GM19043 (cell line): Measurements from ENCODE around the gene CDC42BPB.
A peak's percentile ranks its signal among the peaks of the same experiment; 100 is the strongest.
"Not testable (repeated sequence)": the region's sequence is repeated elsewhere in the genome, so short reads cannot be mapped to it uniquely, and the experiment has no call there.

ENCODE experiments used
- ATAC-seq: cut with Tn5 transposase; IDR thresholded peaks from one replicate; pipeline ENCODE4 v1.9.1; 2021; ENCODE audit warnings: low read depth; ENCODE audit not compliant: unreplicated experiment

The CDC42BPB gene

GRCh38 chr14:102907980-102908730 lies 149.2 kb downstream of the CDC42BPB start:
- ATAC-seq = no peak

GRCh38 chr14:102907303-102907844 lies 150.0 kb downstream of the CDC42BPB start:
- no peak for ATAC-seq

GRCh38 chr14:102906616-102907302 lies 150.6 kb downstream of the CDC42BPB start:
- ATAC-seq = no peak

GRCh38 chr14:102905116-102906108 lies 151.9 kb downstream of the CDC42BPB start:
- no peak for ATAC-seq

GRCh38 chr14:102903889-102904512 lies 153.3 kb downstream of the CDC42BPB start:
- ATAC-seq = no peak

GRCh38 chr14:102903248-102903888 lies 154.0 kb downstream of the CDC42BPB start:
- no peak for ATAC-seq

GRCh38 chr14:102902523-102903247 lies 154.7 kb downstream of the CDC42BPB start:
- no peak for ATAC-seq

DNA sequence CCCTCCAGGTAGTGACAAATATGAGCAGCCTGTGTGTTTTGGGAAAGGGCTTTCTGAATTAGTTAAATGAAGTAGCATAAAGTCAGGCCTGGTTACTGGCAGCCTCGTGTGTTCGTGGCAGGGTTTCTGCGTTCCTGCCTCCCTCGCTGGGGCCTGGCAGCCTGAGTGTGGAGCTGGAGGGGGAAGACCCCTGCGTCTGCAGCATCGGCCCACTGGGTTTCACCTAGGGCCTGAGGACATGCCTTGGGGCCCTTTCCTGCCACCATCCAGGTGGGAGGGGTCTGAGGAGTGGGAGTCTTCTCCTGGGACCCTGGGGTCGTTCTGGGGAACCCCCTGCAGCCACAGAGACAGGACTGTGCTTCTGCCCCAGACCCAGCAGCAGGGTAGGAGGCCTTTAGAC lies 155.3 kb downstream of the CDC42BPB start:
- peak; percentile 8 for ATAC-seq

DNA sequence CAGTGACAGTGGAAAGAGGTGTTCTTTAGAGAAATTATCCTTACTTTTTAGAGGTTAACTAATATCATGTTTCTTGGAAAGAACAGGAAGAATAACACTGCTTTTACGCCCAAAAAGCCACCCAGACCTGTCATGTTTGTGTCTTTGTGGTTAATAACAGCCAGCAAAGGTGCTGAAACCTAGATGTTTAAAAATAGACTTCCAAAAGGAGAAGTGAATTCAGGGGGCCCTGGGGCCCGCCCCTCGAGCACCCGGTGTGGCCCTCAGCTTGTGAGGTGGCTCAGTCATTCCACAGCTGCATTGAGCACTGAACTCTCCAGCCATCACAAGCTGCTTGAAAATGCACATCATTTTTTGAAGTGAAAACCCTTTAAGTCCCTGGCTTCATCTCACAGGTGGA lies 155.7 kb downstream of the CDC42BPB start:
- ATAC-seq = peak; percentile 72

- peak; percentile 56 for ATAC-seq
Observed at GRCh38 chr14:102900631-102901571, 156.4 kb downstream of the CDC42BPB start.

- no peak for ATAC-seq
Observed at GRCh38 chr14:102899516-102899900, 157.8 kb downstream of the CDC42BPB start.

DNA sequence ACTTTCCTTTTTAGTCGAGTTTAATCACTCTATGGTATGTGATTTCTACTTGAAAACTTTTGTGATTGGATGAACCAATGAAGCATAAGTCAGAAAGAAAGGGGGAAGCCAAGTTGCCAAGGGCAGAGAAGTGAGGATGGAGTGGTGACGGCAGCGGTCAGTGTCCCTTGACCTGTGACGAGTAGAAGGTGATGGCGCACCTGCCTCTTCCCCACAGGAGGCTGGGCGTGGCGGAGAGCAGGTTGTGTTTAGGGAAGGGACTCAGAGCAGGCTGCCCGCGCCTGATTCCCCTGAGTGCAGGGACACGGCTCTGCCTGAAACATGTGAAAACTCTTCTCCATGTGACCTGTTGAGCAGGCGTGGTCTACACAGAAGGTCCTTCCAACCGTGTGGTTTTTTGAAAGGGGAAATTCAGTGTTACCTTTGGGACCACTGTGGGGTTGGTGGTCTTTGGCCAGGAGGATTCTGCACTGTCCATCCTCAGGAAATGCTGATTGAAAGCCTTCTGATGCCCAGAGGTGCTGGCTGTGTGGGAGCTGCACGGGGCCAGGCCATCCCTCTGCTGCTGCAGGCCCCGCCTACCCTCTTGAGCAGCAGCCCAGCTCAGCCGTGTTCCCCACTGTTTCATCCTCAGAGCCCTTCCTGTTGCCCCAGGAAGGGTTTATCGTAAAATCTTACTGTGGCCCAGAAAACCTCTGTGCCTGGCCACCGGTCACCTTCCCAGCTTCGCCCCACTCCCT lies 158.4 kb downstream of the CDC42BPB start:
- ATAC-seq = no peak

DNA sequence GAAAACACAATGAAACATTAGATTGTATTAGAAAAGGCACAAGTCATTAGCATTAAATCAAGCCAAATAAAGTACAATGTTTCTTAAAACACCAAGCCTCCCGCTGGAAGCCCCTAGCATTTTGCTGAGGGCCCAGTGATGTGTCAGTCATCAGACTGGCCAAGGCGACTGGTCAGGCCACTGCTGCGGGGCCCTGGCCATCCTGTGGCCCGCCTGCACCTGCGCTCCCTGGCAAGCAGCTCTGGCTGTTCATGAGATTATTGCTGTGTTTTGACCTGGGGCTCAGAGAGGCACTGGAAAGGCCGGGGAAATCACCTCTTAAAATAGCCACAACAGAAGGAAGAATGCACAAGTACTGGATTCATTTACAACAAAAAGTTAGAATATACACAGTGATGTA lies 159.1 kb downstream of the CDC42BPB start:
- ATAC-seq = no peak

DNA sequence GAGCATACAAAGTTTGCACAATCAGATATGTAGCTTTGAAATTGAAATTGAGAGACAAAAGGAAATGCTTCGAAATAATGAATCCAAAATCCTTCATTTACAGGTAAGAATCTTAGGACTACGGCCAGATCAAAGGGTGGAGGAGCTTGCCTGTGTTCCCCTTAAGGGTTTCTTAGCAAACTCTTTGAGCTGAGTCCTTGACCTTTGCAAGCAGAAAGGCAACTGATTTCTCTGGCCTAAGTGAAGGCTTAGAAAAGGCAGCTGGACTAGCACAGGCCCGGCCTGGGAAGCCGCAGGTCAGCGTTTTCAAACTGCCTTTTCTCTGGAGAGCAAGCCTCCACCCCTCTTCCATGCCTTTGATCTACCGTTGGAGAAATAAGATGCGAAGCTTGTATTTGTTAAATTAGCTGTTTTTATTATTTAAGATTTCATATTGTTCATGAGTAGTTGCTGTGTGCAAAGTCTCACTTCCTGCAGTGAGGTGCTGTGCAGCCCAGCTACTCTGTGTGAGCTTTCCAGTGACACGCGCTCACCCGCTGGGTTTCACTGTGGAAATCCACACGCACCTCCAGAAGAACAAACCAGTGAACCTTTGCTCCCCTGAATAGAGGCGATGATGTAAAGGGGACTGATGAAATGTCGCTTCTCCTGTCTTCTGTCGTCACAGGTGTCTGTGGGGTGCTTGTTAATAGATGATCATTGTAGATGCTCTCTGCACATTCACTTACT lies 159.9 kb downstream of the CDC42BPB start:
- ATAC-seq = no peak

DNA sequence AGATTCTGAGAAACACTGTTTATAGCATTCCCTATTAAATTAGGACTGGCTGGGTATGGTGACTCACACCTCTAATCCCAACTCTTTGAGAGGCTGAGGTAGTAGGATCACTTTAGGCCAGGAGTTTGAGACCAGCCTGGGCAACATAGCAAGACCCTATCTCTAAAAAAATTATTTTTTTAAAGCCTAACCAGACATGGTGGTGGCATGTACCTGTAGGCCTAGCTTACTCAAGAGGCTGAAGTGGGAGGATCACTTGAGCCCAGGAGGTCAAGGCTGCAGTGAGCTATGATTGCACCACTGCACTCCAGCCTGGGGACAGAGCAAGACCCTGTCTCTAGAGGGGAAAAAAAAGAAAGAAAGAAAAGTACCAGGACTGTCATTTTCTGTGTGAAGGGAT lies 160.6 kb downstream of the CDC42BPB start:
- ATAC-seq = not testable (repeated sequence)

- ATAC-seq = no peak
Observed at GRCh38 chr14:102893452-102893851, 163.9 kb downstream of the CDC42BPB start.

GRCh38 chr14:102892651-102893050 lies 164.7 kb downstream of the CDC42BPB start:
- no peak for ATAC-seq
